HCEC 1CT (cell line): ENCODE results near the gene RPRM.
"Not testable (repeated sequence)": the region's sequence is repeated elsewhere in the genome, so short reads cannot be mapped to it uniquely, and the experiment has no call there.

Experiments used
- DNase-seq: peaks from one replicate; pipeline ENCODE4 v3.0.0-alpha.2; 2017

The RPRM gene

DNA sequence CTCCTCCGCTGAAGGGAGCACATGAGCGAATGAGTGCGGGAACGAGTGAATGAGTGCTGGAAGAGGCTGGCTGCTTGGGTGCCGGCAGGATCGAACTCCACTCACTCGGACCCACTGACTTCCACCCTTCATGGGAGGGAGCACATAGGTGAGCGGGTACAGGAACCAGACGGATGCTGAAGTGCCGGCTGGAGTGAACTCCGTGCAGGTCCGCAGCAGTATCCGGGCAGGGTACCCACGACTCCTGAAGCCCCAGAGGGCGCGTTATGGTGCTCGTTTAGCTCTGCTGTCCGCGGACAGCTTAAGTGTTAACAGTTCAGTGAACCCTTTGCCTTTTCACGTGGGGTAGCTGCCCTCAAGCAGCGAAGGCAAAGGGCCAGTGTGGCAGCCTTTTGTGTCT, 23.2 kb downstream of the RPRM start:
- no peak for DNase-seq

DNA sequence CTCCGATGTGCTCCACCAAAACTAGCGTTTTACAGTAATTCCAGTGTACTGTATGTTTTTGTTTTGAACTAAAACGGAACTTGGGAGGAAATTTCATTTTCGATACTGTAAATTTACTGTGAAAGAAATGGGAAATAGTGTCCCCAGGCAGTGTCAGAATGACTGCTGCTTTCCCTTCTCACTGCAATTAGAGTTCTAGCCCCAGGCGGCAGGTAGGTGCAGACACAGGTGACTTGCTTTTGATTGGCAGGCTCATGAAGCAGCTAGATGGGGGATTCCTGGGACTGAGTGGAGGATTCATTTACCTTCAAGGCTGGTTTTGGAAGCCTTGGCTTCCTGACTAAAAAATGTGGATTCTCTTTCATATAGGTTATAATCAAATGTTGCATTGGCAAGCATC, 27.0 kb downstream of the RPRM start:
- no peak for DNase-seq

GRCh38 chr2:153443106-153443505, 35.5 kb downstream of the RPRM start:
- no peak for DNase-seq

DNA sequence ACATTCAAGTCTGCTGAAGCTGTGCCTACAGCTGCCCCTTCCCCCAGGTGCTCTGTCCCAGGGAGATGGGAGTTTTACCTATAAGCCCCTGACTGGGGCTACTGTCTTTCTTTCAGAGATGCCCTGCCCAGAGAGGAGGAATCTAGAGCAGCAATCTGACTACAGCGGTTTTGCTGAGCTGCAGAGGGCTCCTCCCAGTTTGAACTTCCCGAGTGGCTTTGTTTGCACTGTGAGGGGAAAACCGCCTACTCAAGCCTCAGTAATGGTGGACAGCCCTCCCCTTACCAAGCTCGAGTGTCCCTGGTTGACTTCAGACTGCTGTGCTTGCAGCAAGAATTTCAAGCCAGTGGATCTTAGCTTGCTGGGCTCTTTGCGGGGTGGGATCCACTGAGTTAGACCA, 35.9 kb downstream of the RPRM start:
- not testable (repeated sequence) for DNase-seq

GRCh38 chr2:153440090-153440489, 38.5 kb downstream of the RPRM start:
- DNase-seq, result not testable (repeated sequence)

DNA sequence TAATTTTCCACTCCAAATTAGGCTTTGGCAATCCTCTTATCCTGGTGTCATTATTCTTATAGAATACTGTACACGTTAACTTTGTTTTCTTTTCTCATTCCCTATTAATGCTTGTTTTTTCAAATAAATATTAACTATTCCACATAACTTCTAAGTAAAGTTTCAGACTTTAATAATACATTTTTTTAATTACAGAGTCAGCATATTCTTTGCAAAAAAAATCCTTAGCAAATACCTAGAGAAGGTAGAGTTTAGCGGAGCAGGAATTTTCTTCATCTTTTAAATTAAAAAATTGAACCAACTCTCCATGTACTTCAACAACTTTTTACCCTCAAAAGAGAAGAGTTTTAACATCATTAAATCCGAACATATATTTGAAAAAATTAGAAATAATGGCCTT, 45.2 kb downstream of the RPRM start:
- no peak for DNase-seq

DNA sequence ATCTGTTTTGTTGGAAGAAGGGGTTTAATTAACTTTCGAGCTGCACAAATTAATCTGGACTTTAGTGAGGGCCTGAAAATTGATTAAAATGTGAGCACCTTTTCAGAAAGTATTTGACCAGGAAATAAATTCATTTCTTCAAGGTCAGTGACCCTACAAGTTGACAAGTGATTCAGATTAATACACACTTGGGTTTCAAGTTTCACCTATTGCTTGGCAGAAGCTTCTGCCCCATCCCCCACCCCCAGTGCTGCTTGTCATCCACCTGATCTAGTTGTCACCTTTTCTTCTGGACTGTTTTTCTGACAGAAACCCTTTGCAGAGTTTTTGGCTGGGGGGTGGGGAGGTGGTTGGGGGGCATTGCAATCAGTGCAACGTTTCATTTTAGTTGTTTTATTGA, 46.2 kb downstream of the RPRM start:
- DNase-seq, result no peak

DNA sequence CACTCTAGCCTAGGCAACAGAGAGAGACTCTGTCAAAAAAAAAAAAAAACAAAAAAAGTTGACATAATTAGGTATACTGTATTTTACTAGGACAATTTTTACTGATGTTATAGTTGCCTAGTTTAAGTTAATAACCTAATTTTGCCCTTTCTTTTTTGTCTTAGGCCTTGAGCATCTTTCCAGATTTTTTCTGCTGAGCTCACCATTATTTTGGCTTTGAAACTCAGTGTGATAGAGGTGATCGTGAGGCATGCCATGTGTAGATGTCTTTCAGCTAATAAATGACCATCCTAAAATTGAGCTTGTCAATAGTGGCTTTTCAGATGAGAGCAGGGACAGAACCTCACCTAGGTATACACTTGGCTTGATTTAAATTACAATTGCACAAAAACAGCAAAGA, 47.4 kb downstream of the RPRM start:
- no peak for DNase-seq
